NCI-H146 (cell line): ENCODE measurements around the gene ABHD2.

Experiments
- DNase-seq: peaks from one replicate; lab custom pipeline; 2025; lab: John Stamatoyannopoulos, UW

Gene ABHD2

GRCh38 chr15:89167267-89168176 is 79.3 kb downstream of the ABHD2 start:
- no peak for DNase-seq

DNA sequence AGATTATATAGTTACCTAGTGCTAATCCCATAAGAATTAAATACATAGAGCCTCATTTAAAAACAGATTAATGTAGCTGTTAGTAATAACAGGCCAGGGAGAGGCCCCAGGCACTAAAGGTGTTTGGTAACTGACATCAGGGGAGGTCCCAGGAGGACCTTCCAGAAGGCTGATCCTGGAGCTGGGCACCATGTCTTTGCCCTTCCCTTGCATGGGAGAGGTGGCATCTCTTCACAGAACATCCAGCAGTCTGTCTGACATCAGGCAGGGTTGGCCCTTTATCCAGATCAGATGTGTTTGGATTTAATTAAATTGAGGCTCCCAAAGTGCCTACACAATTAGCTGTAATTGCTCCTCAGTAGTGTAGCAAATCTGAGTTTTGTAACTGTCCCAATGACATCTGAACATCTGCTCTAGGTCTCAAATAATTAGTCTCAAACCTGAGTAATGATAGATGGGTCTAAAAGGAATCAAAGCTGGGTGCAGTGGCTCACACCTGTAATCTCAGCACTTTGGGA is 80.1 kb downstream of the ABHD2 start:
- no peak for DNase-seq

GRCh38 chr15:89170364-89170763 is 82.1 kb downstream of the ABHD2 start:
- DNase-seq: no peak

- peak; percentile 6 for DNase-seq
Observed at GRCh38 chr15:89171136-89172072, 83.1 kb downstream of the ABHD2 start.

- DNase-seq: no peak
Observed at GRCh38 chr15:89172921-89173320, 84.7 kb downstream of the ABHD2 start.

DNA sequence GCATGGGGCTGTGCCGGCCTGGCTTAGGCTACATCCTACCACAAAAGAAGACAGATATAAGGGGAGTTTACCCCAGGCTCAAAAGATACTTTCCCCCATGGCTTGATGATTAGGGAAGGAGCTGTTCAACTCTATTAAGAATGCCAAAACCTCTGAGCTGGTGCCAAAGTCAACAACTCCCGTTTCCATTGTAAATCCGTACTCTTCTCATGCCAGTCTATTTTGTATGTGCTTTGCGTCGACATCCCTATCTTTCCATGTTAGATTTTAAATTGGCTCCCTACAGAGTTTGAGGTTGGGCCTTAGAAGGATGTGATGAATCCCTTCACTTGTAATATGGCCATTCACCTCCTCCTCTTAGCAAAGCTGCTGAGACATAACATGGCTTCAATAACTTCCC is 86.2 kb downstream of the ABHD2 start:
- DNase-seq: no peak

- no peak for DNase-seq
Observed at GRCh38 chr15:89175617-89176191, 87.4 kb downstream of the ABHD2 start.

GRCh38 chr15:89177116-89177515 is 88.9 kb downstream of the ABHD2 start:
- no peak for DNase-seq

GRCh38 chr15:89177633-89178306 is 89.5 kb downstream of the ABHD2 start:
- peak; percentile 42 for DNase-seq

DNA sequence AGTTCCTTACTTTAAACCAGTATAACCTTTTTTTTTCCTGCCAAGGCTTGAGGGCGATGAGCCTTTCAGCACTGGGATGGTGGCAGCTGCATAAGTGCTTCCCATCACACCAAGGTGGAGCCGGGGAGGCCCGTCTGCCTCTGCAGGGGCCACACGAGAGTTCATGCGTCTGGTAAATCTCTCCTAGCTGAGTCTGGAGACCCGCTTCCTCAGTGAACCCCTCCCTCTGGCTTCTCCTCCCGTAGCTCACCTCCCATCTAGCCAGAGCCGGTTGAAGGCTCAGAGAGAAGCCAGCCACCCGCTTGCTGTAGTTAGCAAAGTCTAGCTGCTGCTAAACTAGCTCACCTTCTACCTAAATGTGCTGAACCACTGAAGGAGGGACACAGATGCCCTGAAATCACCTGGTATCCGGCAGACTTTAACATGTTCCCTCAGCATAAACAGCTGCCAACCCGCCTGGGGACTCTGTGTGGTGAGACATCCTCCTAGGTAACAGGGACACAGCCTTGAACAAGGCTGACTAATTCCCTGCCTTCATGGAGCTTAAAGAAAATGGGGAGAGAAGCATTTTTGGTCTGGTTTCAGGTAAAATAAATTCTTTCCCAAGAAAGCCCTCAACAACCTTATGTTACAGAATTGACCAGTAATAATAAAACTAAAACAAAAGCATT is 90.2 kb downstream of the ABHD2 start:
- DNase-seq: no peak

DNA sequence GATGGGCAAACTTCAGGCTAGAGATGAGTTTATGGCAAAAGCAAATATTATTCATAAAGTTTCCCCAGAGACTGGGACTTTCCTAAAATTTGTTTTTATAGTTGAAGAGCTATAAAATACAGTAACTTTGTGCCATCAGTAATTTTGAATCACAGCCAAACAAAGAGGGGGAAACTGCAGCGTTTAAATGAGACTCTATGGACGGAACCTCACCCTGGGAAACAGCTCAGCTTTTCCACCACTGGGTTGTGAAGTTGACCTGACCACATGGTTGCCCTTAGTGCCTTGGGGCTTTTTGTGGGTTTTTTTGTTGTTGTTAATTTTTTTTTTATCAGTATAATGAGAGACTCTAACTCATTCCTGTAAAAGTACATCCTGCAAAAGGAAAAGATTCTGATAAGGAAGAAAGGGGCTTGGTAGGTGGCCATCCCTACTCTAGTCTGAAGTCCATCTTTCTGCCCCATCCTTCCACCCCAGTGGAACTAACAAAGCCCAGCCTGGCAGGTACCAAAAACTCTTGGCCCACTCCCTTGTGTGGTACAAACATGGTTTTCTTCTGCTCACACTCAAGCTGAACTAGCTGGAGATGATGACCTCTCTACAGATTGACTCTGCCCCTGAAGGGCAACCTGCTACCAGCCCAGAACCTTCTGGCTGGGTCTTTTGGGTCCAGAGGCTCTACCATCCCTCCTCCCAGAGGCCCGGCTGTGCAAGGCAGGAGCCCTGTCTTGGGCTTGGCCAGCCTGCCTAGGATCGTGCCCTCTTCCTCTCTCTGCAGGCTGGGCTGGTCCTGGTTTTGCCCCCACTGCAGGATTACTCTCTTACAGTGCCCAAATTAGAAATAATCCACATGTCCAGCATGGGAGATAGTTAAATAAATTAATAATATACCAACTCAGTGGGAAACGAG is 92.0 kb downstream of the ABHD2 start:
- no peak for DNase-seq

DNA sequence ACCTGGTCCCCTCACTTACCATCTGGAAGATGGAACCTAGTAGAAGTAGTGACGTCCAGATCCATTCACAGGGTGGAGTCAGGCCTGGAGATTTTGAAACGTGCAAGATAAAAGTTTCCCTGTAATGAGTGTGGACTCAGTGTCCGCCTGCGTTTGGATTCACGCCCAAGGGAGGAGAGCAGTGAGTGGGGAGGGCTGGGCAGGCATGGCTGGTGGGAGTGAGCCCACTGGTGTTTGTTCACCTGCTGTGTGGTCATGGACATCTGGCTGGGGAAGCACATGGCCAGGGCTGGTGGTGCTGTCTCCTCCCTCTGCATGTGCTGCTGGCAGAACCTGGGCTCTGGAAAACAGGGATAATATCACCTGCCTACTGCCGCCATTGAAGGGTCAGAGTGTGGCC is 96.1 kb downstream of the ABHD2 start:
- DNase-seq: peak; percentile 55

DNA sequence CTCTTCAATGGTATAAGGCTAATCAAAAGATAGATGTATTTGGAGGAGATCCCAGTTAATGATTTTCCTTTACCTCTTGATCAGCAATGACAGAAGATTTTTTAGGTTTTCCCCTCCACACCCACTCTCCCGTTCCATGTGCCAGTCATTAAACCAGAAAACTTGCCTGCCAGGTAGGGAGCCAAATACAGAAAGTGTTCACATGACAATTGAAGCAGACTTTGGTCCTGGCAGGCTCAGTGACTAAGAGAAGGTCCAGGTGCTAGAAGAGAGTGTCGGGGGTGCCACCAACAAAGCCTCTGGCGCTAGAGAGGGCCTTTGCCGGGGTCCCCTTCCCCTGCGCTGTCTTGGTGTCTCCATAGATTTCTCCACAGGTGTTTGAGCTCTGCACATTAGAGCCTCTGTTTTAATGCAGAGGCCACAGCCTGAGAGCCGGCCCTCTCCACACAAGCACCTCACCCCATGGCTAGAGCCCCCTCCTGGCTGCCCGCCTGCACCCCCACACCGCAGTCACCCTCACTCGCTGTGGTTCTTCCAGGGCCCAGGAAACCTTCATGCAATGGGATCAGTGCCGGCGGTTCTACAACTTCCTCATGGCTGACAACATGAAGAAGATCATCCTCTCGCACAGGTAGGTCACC is 96.8 kb downstream of the ABHD2 start:
- DNase-seq: no peak

DNA sequence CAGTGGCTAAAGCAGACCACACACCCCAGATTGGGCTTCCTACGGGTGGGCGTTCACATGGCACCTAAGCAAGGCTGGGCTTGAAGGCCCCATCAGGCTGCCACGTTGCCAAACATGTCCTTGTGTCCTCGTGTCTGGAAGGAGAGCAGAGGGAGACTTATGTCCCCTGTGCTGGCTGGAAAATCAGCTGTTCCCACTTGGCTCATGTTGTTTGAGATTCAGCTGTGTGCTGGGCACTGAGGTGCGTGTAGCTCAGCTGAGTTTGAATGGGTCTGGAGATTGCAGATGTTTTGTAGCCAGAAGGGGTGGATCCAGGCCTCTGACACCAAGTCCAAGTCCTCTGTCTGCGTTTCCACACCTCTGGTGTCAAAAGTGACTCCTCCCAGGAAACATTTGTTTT is 98.5 kb downstream of the ABHD2 start:
- no peak for DNase-seq

DNA sequence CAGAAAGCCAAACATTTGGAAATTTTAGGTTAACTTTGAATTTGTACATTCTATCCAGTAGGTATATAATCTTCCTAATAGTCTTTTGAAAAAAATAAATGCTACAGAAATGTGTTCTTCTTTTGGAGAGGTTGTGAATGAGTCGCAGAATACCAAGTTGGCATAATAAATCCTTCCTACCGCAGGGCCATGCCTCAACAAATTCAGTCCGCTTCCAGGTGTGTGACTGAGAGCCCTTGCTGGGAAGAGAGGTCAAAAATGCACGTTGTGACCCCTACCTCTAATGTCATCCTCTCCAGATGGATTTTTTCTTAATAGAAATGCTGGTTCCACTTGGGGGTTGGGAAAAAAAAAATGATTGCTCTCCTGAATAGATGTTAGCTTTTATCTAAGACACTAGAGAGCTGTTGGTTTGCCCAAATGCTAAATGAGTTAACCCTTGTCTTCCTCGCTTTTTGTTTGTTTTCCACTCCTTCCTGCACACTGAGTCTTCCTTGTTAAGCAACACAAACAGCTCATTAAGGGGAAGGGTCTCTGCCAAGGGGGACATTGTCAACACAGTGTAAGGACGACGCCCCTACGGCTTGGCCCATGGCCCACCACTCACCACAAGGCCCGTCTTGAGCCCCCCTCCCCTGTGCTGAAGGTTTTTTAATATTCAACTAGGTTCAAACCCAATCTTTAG is 99.2 kb downstream of the ABHD2 start:
- no peak for DNase-seq

DNA sequence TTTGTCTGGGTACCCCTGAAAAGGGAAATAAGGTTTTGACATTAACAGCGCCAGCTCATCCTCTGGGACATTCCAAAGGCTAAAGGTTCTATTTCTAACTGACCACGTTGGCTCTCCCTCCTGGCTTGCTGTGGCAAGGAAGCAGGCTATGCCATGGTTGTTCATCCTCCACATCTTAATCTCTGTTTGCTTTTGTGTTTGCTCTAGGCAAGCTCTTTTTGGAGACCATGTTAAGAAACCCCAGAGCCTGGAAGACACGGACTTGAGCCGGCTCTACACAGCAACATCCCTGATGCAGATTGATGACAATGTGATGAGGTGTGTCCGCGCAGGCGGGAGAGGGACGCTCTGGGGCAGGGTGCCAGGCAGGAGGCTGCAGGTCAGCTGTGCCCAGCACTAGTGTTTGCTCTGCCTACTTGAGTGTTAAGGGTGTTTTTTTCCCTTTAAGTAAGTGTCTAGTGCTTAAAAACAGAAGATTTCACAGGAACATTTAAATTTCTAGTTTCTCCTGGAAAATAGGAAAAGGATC is 99.8 kb downstream of the ABHD2 start:
- DNase-seq: no peak

DNA sequence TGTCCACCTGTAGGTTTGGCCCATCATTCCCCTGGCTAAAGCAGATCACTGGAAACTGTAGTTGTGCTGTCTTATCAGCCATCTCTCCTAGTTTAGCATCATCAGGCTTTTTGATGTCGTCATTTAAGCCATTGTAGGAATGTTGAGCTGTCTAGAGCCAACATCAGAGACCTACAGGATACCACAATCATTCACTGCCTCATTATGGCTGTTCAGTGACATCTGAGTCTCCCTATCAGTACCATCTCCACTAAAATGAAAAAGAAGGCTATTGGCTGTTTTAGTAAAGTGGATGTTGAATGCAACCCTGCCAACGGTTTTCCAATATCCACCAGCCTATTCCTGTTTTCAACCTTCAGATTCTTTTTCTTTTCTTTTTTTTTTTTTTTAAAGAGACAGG is 103.9 kb downstream of the ABHD2 start:
- DNase-seq: no peak

DNA sequence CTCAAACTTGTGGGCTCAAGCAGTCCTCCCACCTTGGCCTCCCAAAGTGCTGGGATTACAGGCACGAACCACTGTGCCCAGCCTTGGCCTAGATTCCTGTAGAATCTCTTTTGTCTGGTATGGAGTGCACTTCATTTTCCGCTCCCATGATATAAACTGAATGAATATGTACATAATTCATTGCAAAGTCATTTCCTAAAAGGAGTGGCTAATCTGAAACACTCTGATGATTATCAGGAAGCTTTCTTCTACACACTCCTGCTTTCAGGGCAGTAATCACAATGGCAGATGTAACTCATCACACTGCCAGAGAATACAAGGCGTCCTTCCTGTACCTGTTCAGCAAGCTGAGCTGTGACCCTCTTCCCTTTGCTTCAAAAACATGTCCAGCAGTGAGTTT is 104.5 kb downstream of the ABHD2 start:
- DNase-seq: no peak

DNA sequence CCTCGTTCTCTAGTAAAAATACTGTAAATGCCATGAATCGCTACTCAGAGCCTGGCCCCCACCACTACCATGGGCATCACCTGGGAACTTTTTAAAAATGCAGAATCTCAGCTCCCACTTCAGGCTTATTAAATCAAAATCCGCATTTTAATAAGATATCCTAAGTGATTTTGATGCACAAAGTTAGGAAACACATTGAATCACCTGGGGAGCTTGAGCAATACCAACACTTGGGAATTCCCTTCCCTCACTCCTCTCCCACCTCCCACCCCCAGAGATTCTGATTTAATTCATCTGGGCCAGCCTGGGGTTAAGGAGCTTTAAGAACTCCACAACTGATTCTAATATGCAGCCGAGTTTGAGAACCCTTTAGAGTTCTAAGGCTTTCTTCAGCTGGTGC is 106.4 kb downstream of the ABHD2 start:
- no peak for DNase-seq
